H7 (cell line): Measurements from ENCODE around the gene LMAN2. TPM values are rescaled to one million over a fixed set of nuclear protein-coding genes. Genes with fewer than 3 reads are reported as not detected.
"Not testable (repeated sequence)": the region's sequence is repeated elsewhere in the genome, so short reads cannot be mapped to it uniquely, and the experiment has no call there.

Source experiments
- DNase-seq: peaks from one replicate; pipeline ENCODE4 v3.0.0; 2012
- H3K27me3 ChIP-seq: 2 replicates; pipeline ENCODE4 v1.6.0; 2011; ENCODE audit warnings: mild to moderate bottlenecking, low read length; ENCODE audit not compliant: control insufficient read depth, insufficient read depth
- H3K36me3 ChIP-seq: replicated peaks from 2 replicates; pipeline ENCODE4 v1.5.1; 2011; ENCODE audit warnings: low read length; ENCODE audit not compliant: control insufficient read depth, insufficient read depth
- H3K4me3 ChIP-seq: 2 replicates; pipeline ENCODE4 v1.5.1; 2011; ENCODE audit warnings: low read depth, mild to moderate bottlenecking, control low read depth, low read length, moderate library complexity; ENCODE audit not compliant: insufficient read depth
- total RNA-seq: library from RNA; depleted of rRNA; stranded (reverse); fragments of >200 nt; shearing (Covaris generic); gene quantifications from 2 replicates; pipeline ENCODE4 v1.2.3, GENCODE V29; 2014

LMAN2 gene
- total RNA-seq, 1 experiment from 2014 or later = 221 TPM

DNA sequence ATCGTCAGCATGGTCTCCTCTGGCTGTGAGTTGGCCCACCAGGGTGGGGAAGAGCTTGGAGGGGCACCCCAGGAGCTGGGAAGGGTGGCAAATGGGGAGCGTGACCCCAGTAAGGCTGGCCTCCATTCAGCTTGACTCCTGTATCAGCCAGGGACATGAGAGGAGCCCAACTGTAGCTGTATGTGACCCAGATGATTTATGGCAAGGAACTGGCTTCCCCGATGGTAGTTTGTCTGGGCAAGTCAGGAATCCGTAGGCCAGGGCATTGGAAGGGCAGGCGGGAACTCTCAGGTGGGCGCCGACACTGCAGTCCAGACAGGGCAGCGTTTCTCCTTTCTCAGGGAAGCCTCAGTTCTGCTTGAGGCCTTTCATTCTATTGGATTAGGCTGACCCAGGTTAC lies 35.1 kb upstream of the LMAN2 start:
- Histone ChIP-seq H3K27me3 (peaks cover 11% of the 10 kb centered on the region), H3K4me3 (no peak overlapping the region), H3K36me3 (no peaks in the 10 kb centered on the region)
- DNase-seq = no peak

DNA sequence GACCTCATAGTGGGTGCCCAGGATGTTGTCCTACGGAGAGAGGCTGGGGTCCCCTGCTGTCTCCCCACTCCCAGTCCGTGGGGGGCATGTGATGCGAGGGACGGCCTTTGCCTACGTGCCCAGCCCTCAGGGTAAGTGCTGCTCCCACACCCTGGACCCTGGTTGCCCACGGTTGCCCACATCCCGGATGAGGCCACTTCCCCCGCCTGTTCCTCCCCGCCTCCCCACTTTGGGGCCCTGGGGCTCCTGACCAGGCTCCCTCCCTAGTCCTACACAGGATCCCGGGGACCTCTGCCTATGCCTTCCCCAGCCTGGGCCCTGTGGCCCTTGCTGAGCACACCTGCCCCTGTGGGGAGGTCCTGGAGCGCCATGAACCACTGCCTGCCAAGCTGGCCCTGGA lies 34.3 kb upstream of the LMAN2 start:
- no peak for DNase-seq
- Histone ChIP-seq H3K4me3 (no peak overlapping the region), H3K27me3 (peaks cover 11% of the 10 kb centered on the region), H3K36me3 (no peaks in the 10 kb centered on the region)

DNA sequence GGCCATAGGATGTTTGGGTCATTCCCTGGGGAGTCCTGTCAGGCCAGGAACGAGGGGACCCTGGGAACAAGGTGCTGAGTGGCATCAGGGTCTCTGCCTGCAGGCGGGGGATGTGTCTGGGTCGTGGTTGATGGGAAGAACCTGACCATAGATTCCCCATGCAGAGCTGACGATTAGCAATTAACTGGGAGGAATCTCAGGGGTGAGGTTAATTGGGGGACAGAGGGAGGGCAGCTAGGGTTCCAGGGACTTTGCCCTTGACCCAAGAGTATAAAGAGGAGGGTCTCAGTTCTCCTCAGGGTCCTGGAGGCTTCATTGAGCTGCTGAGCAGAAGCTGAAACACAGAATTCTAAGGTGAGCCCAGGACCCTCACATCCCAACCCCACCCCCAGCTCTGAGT lies 32.7 kb upstream of the LMAN2 start, which contains the start of gene SLC34A1:
SLC34A1 (plus strand) TSS at position 301 of the 400 bp plus-strand sequence. CDS start 1,308 bp downstream, outside the sequence.
- H3K27me3 ChIP-seq = peaks cover 3% of the 10 kb centered on the region
- H3K36me3 ChIP-seq = no peaks in the 10 kb centered on the region
- DNase-seq = no peak
- no peak within 1 kb of the TSS for H3K4me3 ChIP-seq

DNA sequence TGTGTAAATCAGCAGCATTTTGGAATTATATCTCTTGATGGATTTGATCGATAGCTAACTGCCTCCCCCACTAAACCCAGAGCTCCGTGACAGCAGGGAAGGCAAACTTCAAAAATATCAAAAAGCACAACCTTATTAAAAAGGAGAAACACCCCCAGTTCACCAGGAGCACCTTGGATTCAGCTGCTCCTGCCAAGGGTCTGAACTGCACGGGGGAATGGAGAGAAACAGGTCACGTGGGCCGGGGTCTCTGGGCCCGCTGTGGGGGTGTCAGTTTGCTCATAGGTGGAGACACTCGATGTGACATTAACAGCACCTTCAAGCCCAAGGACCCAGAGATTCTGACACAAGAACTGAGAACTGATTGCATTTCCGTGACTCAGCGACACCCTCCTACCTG lies 31.7 kb upstream of the LMAN2 start:
- no peak for DNase-seq
- H3K27me3 ChIP-seq = no peaks in the 10 kb centered on the region; the same call in 1 of the 2 replicates

GRCh38 chr5:177382423-177383029 lies 31.1 kb upstream of the LMAN2 start:
- Histone ChIP-seq H3K27me3 (no peaks in the 10 kb centered on the region; the same call in 1 of the 2 replicates), H3K36me3 (no peaks in the 10 kb centered on the region), H3K4me3 (no peak overlapping the region)
- DNase-seq = peak; percentile 80

More for the DNA sequence above, 31.7 kb upstream of the LMAN2 start:
- no peaks in the 10 kb centered on the region for H3K36me3 ChIP-seq
- no peak overlapping the region for H3K4me3 ChIP-seq

DNA sequence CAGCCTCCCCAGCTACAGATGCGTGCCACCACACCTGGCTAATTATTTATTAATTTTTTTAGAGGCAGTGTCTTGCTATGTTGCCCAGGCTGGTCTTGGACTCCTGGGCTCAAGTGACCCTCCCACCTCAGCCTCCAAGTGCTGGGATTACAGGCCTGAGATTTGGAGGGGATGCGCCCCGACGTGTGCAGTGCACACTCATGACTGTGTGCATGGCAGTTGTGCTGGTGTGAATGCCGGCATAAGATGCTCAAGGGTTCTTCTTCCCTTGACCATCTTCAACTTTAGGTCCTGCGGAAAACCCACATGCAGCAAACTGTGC lies 29.3 kb upstream of the LMAN2 start:
- Histone ChIP-seq H3K36me3 (no peaks in the 10 kb centered on the region), H3K27me3 (no peaks in the 10 kb centered on the region; the same call in 1 of the 2 replicates), H3K4me3 (no peak overlapping the region)
- DNase-seq = no peak

GRCh38 chr5:177378884-177379883 lies 27.7 kb upstream of the LMAN2 start:
- no peak for DNase-seq

DNA sequence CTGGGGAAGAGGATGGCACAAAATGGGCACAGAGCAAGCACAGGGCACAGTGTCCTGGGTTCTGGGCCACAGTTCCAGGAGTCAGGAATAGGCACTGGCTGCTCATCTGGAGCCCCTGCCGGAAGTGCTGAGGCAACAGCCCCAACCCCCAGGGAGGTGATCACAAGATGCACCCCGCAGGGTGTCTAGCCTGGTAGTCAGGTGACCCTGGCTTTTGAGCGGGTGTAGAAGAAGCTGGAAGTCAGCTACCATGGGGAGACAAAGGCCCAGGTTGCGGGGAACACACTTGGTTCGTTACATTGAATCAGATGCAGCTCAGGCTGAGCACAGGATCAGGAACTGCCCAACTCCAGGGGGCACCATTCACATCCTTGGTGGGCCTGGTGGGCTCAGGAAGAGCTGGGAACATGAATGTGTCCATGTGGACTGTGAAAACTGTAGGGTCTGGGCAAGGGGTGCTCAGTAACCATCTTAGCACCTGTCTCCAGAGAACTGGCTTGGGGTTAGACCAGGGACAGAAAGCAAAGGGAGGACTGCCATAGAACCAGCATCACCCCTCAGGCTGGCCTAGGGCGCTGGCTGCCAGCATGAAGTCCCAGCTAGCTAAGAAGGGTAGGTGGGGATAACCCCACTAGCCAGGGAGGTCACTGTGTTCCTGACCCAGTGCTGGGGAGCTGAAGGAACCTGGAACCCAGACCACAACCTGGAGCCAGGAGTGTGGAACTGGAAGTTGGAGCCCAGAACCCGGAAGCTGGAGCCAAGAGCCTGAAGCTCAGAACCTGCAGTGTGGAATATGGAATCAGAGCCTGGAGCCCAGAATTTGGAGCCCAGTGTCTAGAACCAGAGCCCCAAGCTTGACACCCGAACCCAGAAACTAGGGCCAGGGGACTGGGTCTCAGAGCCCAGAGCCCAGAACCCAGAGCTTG lies 26.6 kb upstream of the LMAN2 start:
- no peak for DNase-seq
- Histone ChIP-seq H3K27me3 (no peaks in the 10 kb centered on the region), H3K4me3 (no peak overlapping the region), H3K36me3 (no peaks in the 10 kb centered on the region)

More at GRCh38 chr5:177378884-177379883, 27.7 kb upstream of the LMAN2 start:
- H3K36me3 ChIP-seq = no peaks in the 10 kb centered on the region
- no peaks in the 10 kb centered on the region; the same call in 1 of the 2 replicates for H3K27me3 ChIP-seq
- H3K4me3 ChIP-seq = no peak overlapping the region

- no peak for DNase-seq
- no peak overlapping the region for H3K4me3 ChIP-seq
- no peaks in the 10 kb centered on the region for H3K27me3 ChIP-seq
- H3K36me3 ChIP-seq = peaks cover 2% of the 10 kb centered on the region; the same call in 1 of the 2 replicates
These were observed 24.6 kb upstream of the LMAN2 start for GRCh38 chr5:177376107-177376506.

- not testable (repeated sequence) for H3K36me3 ChIP-seq, H3K27me3 ChIP-seq, H3K4me3 ChIP-seq, DNase-seq
These were observed 24.0 kb upstream of the LMAN2 start for GRCh38 chr5:177375516-177375915.

DNA sequence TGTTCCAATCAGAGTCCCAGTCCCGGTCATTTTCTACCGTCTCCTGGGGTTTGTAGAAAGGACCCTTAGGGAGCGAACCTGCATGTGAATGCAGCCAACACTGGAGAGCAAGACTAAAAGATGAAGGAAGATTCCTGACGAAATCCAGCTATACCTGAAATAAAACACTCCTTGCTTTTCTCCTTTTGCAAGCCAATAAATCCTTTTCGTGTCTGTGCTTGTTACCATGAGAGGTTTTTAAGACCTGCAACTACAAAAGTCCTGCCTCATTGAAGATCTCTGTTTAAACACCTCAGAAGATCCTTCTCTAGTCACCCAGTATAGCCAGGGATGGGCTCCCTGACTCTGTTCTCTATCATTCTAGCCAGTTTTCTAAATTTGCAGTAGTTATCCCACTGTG lies 22.7 kb upstream of the LMAN2 start:
- H3K4me3 ChIP-seq = no peak overlapping the region

DNA sequence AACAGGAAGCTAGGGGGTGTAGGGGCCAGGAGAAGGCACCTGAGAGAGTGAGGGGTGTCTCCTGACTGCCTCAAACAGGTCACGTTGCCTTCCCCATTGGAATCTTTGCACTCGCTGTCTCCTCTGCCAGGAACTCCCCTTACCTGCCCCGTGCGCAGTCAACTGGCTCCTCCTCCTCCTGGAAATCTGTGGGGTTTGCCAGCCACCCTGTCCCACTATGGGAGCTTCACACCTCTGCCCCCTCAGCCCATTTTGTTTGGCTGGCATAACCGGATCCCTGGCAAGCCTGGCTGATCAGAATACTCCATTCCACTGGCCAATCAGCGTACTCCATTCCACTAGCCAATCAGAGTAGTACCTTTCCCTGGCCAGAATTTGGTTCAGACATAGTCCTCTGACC lies 22.3 kb upstream of the LMAN2 start:
- Histone ChIP-seq H3K27me3 (no peaks in the 10 kb centered on the region; the same call in 1 of the 2 replicates), H3K4me3 (no peak overlapping the region), H3K36me3 (peaks cover 2% of the 10 kb centered on the region; the same call in 1 of the 2 replicates)
- DNase-seq = peak; percentile 74

More for the DNA sequence above, 22.7 kb upstream of the LMAN2 start:
- H3K27me3 ChIP-seq = no peaks in the 10 kb centered on the region
- no peak for DNase-seq
- H3K36me3 ChIP-seq = peaks cover 2% of the 10 kb centered on the region; the same call in 1 of the 2 replicates

DNA sequence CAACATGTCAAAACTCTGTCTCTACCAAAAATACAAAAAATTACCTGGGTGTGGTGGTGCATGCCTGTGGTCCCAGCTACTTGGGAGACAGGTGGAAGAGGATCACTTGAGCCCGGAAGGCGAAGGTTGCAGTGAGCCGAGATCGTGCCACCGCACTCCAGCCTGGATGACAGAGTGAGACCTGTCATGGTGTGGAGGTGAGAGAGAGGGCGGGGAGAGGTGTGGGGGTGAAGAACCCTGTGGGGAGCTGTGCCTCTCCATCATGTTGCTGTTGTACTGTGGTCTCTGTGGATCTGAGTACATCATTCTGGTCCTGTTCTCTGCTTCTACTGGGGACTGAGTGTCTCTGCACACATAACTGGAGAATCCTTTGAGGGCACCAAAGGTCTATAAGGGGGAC lies 21.4 kb upstream of the LMAN2 start:
- H3K4me3 ChIP-seq = no peak overlapping the region
- H3K36me3 ChIP-seq = peaks cover 2% of the 10 kb centered on the region
- no peak for DNase-seq
- peaks cover 6% of the 10 kb centered on the region for H3K27me3 ChIP-seq
